CD1c-positive myeloid dendritic cell (primary cell): ENCODE data around the gene NARS2.
"Not testable (repeated sequence)": the region's sequence is repeated elsewhere in the genome, so short reads cannot be mapped to it uniquely, and the experiment has no call there.

Experiments used
- DNase-seq: peaks from one replicate; pipeline ENCODE4 v3.0.0-alpha.2; 2016; ENCODE audit errors: extremely low spot score

NARS2 gene

GRCh38 chr11:78574386-78575381 is at the start of gene NARS2:
Gene NARS2, minus strand, starts transcription at chr11:78574864. Its CDS starts 376 bp downstream, at chr11:78574488.
- DNase-seq: peak; percentile 99

DNA sequence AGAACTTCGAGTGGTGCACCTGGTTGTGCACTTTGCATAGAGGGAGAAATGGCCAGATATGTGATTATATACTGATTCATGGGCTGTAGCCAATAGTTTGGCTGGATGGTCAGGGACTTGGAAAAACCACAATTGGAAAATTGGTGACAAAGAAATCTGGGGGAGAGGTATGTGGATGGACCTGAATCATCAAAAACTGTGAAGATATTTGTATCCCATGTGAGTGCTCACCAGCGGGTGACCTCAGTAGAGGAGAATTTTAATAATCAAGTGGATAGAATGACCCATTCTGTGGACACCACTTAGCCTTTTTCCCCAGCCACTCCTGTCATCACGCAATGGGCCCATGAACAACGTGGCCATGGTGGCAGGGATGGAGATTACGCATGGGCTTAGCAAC is 48.0 kb upstream of the NARS2 start:
- DNase-seq: no peak

DNA sequence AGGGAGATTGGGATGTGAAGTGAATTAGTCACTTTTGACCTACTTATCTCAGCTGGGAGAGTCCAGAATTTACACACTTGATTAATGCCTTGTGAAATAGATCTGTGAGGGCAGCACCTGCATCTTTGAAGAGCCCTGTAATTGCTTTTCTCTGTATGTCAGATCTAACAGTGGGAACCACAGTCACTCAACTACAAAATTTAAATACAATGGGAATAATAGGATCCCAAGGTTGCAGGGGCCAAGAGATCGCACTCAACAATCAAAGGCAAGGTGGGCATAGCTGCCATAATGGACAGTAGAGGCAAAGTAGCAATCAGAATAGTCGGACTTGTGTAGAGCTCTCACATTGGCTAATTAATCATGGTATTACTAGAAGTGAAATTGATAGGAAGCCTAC is 45.5 kb upstream of the NARS2 start:
- DNase-seq: no peak

DNA sequence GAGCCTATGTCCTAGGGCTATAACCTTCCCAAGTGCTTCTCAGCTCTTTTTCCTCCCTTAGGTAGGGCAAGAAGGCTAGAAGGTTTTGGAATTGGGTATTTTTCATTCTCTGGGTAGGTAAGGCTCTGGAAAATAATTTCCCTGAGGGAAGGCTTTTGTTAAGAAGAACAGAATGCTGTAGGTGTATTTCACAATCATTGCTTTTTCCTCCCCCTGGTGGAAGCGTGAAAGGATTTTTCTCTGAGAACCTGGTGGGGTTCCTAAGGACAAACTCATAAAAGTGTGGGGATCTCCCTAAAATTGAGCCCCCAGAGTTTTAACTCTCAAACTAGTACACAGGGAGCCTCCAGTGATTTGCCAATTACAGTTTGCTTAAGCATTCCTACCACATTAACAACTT is 41.1 kb upstream of the NARS2 start:
- DNase-seq: no peak

DNA sequence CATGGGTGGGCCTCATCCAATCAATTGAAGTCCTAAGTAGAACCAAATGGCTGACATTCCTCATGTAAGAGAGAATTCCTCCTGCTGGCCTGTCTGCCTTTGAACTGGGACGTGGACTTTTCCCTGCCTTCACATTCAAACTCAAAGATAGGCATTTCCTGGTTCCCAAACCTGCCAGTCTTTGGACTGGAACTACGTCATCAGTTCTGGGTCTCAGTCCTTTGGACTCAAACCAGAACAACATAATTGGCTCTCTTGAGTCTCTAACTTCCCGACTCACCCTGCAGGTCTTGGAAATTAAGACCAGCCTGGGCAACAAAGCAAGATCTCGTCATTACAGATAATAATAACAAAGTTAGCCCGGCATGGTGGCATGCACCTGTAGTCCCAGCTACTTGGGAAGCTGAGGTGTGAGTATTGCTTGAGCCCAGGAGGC is 38.7 kb upstream of the NARS2 start:
- no peak for DNase-seq

DNA sequence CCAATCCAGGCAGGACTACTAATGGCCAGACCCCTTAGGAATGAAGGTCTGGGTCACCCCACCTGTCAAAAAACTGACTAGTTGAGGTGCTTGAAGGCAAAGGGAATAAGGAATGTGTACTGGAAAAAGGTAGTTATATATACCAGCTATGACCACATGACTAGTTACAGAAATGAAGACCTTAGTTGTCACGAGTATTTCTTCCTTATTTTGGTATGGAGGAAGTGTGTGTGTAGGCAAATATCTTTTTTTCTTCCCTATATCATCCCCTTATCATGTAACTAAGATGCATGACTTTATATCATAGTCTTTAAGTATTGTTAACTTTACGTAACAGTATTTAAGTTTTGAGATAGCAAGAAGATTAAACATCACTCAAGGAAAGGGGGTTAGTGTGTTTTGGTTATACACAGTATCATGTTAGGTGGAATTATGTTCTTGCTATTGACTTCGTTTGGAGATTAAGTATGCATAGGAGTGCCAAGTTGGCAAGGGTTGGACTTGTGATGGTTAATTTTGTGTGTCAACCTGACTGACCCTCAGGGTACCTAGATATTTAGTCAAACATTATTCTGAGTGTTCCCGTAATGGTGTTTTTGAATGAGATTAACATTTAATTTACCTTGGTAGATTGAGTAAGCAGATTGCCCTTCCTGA is 38.2 kb upstream of the NARS2 start:
- DNase-seq: peak; percentile 2

GRCh38 chr11:78609321-78609720 is 34.7 kb upstream of the NARS2 start:
- not testable (repeated sequence) for DNase-seq

- no peak for DNase-seq
Measured at GRCh38 chr11:78607696-78608095, 33.0 kb upstream of the NARS2 start.

DNA sequence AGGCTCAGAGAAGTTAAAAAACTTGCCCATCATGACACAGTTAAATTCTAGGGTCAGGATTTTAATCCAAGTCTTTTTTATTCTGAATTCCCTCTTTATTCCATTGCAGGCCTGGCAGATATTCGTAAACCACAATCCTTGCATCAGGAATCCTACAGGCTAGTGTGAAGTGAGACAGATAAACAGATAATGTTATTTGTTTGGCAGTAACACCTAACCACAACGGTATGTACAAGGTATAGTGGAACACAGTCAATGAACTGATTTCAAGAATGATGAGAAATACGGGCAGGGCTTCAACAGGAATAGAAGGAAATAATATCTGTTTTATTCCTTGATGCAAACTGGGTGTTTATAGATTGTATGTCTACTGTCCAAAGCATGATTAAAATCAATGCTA is 32.0 kb upstream of the NARS2 start:
- DNase-seq: no peak

- no peak for DNase-seq
Measured at GRCh38 chr11:78605296-78605695, 30.6 kb upstream of the NARS2 start.

GRCh38 chr11:78603792-78604191 is 29.1 kb upstream of the NARS2 start:
- DNase-seq: no peak

GRCh38 chr11:78602771-78603170 is 28.1 kb upstream of the NARS2 start:
- DNase-seq: not testable (repeated sequence)

DNA sequence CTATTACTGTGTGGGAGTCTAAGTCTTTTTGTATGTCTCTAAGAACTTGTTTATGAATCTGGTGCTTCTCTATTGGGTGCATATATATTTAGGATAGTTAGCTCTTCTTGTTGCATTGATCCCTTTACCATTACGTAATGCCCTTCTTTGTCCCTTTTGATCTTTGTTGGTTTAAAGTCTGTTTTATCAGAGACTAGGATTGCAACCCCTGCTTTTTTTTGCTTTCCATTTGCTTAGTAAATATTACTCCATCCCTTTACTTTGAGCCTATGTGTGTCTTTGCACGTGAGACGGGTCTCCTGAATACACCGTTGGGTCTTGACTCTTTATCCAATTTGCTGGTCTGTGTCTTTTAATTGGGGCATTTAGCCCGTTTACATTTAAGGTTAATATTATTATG is 26.4 kb upstream of the NARS2 start:
- DNase-seq: not testable (repeated sequence)

DNA sequence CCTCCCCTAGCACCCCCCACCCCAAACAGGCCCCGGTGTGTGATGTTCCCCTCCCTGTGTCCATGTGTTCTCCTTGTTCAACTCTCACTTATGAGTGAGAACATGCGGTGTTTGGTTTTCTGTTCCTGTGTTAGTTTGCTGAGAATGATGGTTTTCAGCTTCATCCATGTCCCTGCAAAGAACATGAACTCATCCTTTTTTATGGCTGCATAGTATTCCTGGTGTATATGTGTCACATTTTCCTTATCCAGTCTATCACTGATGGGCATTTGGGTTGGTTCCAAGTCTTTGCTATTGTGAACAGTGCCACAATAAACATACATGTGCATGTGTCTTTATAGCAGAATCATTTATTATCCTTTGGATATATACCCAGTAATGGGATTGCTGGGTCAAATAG is 22.9 kb upstream of the NARS2 start:
- not testable (repeated sequence) for DNase-seq

DNA sequence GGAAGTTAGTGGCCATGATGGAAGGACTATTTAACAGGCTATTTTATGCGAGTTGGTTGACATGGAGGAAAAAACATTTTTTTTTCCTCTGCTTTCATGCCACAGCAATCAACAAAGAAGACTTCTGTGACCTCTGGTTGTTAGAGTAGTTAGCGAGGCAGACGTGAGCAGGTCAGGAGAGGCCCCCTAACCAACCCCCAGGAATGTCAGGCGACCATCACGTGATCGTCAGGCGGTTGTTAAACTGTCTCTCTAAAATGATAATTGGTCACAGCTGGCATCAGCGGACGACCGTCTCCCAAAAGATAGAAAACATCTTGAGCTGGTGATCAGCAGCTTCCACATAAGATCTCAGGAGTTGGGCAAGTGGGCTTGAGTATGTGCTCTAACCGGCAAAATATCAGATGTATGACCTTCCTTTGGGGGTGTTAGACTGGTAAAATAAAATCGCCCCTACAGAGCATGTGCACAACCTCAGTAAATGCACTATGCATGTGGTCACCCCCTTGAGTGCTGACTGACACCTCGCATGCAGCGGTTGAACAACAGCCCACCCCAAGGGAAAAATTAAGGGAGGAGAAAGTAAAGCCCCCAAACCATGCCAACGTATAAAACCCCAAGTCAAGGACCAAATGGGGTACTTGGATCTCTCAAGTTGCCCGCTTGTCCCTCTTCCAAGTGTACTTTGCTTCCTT is 20.9 kb upstream of the NARS2 start:
- no peak for DNase-seq

DNA sequence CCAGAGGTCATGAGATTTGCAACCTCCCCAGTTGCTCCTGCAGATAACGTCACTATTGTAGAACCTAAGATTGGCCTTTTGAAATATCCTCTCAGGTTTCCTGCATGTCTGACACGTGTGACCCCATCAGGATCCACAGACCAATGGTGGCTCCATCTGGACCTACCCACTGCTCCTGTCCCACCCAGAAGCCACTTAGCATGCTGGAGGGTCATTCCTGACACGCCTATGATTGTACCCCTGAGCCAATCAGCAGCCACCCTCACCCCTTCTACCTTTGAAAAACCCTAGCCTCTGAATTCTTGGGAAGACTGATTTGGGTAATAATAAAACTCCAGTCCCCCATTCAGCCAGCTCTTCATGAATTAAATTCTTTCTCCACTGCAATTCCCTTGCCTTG is 20.1 kb upstream of the NARS2 start:
- no peak for DNase-seq

GRCh38 chr11:78588517-78588916 is 13.9 kb upstream of the NARS2 start:
- DNase-seq: no peak

DNA sequence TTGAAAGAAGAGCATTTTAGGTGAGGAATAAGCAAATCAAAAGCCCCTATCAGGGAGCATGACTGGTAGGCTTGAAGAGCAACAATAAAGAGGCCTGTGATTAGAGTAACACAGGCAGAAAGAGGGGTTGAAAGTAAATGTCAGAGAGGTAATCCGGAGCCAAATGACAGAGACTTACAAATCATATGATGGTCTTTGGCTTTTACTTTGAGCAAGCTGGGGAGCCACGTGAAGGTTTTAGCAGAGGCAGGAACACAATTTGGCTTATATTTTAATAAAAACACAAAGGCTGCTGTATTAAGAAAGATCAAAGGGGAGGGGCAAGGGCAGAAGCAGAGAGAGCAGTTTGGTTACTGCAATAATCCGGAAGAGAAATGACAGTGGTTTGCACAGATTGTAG is 12.8 kb upstream of the NARS2 start:
- DNase-seq: no peak

DNA sequence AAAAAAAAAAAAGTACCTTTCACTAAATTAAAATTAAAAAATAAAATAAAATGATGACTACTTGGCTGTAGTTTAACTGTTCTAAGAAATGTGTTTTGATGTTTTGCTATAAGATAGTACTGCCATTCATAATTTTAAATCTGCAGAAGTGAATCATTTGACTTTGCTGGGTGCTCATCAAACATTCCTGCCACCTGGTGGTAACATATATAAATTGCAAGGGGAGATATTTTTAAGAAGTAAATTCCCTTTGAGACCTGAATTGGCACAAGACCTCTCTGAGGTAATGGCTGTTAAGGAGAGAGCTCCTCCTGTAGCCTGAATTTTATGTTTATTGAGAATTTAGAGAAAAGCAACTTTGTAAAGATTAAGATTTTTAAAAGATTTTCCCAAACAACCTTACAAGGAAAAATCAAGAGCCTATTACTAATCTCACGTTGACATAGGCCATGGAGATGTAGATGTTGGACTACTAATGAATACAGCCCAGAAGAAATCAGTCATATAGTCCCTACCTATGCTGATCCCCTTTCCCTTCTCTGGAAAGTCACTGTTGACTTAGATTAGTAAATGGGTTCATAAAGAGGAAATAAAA is 11.9 kb upstream of the NARS2 start:
- peak; percentile 45 for DNase-seq

- DNase-seq: no peak
Measured at GRCh38 chr11:78583889-78584288, 9.2 kb upstream of the NARS2 start.

- peak; percentile 47 for DNase-seq
Measured at GRCh38 chr11:78577495-78577894, 2.8 kb upstream of the NARS2 start.

DNA sequence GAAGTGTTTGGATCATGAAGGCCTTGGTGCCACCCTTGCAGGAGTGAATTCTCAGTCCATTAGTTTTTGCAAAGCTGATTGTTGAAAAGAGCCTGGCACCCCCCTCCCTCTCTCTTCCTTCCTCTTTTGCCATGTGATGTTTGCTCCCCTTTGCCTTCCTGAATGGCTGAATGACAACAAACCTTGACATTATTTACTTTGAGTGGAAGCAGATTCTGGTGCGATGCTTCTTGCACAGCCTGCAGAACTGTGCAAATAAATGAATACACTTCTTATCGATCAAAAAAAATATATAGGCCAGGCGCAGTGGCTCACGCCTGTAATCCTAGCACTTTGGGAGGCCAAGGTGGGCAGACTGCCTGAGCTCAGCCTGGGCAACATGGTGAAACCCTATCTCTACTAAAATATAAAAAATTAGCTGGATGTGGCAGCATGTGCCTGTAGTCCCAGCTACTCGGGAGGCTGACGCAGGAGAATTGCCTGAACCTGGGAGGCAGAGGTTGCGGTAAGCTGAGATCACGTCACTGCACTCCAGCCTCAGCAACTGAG is 2.0 kb upstream of the NARS2 start:
- peak; percentile 4 for DNase-seq
